ENCODE results near the gene CLEC18B.
A peak's percentile ranks its signal among the peaks of the same experiment; 100 is the strongest.
"Not testable (repeated sequence)": the region's sequence is repeated elsewhere in the genome, so short reads cannot be mapped to it uniquely, and the experiment has no call there.

CLEC18B gene

DNA sequence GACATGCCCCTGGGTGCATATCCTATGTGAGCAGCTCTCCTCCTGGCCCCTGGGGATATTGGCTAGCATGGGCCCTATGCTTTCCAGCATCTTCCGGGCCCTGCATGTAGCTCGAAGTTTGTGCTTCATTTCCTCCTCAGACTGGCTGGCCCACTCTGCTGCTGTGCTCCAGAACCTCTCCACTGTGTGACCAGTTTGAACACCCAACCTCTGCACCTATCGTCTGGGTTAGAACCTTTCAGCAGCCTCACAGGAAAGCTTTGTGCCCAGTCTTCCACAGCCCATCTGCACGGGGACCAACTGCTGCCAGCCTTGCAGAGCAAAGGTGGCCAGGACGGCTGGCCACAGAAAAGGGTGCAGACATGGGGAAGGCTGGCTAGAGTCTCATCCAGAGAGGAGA lies 10.2 kb upstream of the CLEC18B start:
- no peak overlapping the region for H3K4me3 ChIP-seq (ENCODE audit: low read depth, low read length)
- no peak for DNase-seq (ENCODE audit: low read depth)
- TF ChIP-seq, protein P1, sequence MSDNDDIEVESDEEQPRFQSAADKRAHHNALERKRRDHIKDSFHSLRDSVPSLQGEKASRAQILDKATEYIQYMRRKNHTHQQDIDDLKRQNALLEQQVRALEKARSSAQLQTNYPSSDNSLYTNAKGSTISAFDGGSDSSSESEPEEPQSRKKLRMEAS (IDR thresholded peaks at IDR 0.05; ENCODE audit: low read depth, low read length): no peak
- no peak for TF ChIP-seq POLR2A (IDR thresholded peaks at IDR 0.05; ENCODE audit: extremely low read depth, insufficient read length)
- no peak for TF ChIP-seq MYC (IDR thresholded peaks at IDR 0.05; ENCODE audit: low read depth, low read length)
- TF ChIP-seq, protein P2, sequence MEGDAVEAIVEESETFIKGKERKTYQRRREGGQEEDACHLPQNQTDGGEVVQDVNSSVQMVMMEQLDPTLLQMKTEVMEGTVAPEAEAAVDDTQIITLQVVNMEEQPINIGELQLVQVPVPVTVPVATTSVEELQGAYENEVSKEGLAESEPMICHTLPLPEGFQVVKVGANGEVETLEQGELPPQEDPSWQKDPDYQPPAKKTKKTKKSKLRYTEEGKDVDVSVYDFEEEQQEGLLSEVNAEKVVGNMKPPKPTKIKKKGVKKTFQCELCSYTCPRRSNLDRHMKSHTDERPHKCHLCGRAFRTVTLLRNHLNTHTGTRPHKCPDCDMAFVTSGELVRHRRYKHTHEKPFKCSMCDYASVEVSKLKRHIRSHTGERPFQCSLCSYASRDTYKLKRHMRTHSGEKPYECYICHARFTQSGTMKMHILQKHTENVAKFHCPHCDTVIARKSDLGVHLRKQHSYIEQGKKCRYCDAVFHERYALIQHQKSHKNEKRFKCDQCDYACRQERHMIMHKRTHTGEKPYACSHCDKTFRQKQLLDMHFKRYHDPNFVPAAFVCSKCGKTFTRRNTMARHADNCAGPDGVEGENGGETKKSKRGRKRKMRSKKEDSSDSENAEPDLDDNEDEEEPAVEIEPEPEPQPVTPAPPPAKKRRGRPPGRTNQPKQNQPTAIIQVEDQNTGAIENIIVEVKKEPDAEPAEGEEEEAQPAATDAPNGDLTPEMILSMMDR (IDR thresholded peaks at IDR 0.05; ENCODE audit: low read depth, low read length): no peak

DNA sequence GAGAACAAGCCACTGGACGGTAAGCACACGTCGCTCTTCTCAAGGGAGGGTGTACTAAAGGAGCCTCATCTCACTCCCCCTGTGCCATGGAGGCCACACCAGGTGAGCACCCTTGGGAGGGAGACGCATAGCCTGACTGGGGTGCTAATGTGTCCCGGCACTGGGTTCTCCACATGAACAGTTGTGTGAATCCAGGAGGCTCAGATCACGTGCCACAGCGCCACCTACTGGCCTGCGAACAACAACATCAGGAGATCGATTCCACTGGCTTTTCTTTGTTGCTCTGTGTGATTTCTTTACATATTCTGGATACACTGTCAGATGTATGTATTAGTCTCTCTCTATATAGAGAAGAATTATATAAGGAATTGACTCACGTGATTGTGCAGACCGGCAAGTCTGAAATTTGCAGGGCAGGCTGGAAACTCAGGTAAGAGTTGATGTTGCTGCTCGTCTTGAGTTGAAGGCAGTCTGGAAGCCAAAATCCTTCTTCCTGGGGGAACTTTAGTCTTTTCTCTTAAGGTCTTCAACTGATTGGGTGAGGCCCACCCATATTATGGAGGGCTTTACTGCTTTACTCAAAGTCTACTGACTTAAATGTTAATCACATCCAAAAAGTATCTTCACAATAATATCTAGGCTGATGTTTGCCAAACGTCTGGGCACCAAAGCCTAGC lies 8.9 kb upstream of the CLEC18B start:
- not testable (repeated sequence) for H3K4me3 ChIP-seq (ENCODE audit: low read depth, low read length)
- DNase-seq (ENCODE audit: low read depth): peak; percentile 60

DNA sequence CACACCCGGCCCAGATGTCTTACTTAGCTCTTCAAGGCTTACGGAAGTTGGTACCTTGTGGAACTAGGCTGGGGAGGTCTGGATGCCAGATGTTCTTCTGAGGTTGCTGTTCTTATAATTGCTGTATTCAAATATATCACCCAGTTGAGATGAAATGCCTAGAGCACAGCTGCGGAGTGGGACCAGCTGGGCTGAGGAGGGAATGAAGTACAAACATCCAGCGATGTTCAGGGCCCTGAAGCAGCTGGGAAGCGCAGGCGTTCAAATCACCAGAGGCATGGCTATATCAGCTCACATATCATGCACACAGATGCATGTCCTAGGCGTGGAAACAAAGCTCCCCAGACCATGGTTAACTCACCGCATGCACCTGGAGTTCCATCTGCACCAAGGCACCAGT lies 7.2 kb upstream of the CLEC18B start:
- DNase-seq (ENCODE audit: low read depth); H3K4me3 ChIP-seq (ENCODE audit: low read depth, low read length): not testable (repeated sequence)

More for the DNA sequence above, 8.9 kb upstream of the CLEC18B start:
- TF ChIP-seq, protein P2 (IDR thresholded peaks at IDR 0.05; ENCODE audit: low read depth, low read length): peak; percentile 39
- TF ChIP-seq, protein P1 (IDR thresholded peaks at IDR 0.05; ENCODE audit: low read depth, low read length): peak; percentile 59

DNA sequence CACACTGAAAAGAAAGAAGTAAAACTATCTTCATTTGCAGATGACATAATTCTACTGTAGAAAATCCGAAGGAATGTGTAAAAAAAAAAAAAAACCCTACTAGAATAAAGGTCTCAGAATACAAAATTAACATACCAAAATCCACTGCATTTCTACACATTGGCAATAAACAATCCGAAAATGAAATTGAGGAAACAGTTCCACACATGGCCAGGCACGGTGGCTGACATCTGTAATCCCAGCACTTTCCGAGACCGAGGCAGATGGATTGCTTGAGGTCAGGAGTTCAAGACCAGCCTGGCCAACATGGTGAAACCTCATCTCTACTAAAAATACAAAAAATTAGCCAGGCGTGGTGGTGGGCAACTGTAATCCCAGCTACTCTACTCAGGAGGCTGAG lies 4.5 kb upstream of the CLEC18B start:
- not testable (repeated sequence) for H3K4me3 ChIP-seq (ENCODE audit: low read depth, low read length); DNase-seq (ENCODE audit: low read depth)

DNA sequence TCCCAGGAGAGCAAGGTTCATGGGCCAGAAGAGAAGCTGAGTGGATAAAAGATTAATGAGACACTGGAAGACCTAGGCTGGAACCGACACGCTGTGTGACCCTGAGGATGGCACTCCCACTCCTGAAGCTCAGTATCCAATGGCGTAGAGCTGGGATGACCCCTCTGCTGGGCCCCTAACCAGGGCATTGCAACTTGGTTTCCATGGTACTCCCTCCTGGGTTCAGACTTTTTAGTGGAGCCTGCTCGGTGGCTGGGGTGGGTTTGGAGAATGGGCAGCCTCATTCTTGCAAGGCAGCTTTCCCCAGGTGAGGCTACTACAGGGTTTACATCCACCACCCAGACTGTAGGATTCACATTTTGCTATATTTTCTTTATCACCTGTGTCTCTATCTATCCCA lies 2.4 kb upstream of the CLEC18B start:
- not testable (repeated sequence) for DNase-seq (ENCODE audit: low read depth); H3K4me3 ChIP-seq (ENCODE audit: low read depth, low read length)

DNA sequence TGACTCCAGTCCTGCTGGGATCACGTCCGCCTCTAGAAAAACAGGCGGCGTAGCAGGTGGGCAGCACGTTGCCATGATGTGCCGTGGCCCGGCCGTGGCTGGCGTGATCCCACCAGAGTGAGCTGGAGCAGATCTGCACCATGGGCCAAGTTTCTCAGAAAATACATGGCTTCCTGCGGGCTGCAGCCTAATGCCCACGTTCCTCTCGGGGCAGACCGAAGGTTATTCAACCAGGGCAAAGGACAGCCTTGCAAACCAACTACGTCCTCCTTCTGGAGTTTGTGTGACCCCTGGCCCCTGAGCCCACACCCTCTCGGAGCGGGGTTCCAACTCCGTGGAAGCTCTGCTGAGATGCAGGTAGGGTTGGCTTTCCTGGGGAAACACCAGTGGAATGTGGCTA lies 808 bp upstream of the CLEC18B start:
- not testable (repeated sequence) for H3K4me3 ChIP-seq (ENCODE audit: low read depth, low read length); DNase-seq (ENCODE audit: low read depth)

DNA sequence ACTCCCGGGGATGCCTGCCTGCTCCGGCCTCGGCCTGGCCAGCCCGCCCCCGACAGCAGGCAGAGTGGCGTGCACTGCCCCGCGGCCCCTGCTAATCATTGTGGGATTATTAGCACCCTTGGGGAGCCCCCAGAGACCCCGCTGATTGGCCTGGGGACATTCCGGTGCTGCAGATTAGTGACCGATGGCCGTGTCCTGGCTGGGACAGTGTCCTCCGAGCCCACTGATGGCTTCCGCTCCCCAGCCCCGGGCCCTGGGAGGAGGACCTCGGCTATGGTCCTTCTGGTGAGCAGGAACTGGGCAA lies 156 bp upstream of the CLEC18B start:
- DNase-seq (ENCODE audit: low read depth); H3K4me3 ChIP-seq (ENCODE audit: low read depth, low read length): not testable (repeated sequence)

DNA sequence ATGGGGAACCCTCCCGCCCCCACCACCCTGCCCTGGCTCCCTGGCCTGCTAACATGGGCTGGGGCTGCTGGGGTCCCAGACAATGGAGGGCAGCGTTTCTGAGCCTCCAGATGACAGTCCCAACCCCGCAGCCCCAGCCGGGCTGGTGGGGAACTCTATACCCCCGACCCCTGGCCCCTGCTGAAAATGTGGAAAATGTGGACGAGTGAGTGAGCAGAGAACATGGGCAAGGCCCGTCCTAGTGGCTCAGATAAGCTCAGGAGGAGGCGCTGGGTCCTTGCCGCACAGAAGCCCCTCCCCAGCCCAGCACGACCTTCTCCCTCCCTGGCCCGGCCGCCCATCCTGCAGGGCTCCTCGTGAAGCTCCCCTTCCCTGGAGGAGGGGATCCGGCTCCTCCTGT lies 1.5 kb downstream of the CLEC18B start:
- DNase-seq (ENCODE audit: low read depth); H3K4me3 ChIP-seq (ENCODE audit: low read depth, low read length): not testable (repeated sequence)

DNA sequence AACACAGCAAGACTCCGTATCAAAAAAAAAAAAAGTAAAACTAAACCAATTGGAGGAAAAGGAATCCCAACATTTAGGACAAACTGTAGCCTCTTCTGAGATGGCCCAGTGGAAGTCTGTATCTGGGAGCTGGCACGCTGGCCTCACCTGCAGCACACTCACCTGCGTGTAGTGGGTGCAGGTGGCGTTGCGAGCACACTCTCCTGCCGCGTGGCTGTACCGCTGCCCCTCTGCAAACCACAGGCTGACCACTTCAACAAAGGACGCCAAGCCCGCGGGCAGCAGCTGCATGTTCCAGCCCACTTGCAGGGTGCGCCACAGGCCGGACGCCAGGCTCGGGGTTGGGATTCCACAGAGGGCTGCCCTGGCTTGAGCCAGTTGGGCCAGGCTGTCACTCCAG lies 3.4 kb downstream of the CLEC18B start:
- DNase-seq (ENCODE audit: low read depth); H3K4me3 ChIP-seq (ENCODE audit: low read depth, low read length): not testable (repeated sequence)

DNA sequence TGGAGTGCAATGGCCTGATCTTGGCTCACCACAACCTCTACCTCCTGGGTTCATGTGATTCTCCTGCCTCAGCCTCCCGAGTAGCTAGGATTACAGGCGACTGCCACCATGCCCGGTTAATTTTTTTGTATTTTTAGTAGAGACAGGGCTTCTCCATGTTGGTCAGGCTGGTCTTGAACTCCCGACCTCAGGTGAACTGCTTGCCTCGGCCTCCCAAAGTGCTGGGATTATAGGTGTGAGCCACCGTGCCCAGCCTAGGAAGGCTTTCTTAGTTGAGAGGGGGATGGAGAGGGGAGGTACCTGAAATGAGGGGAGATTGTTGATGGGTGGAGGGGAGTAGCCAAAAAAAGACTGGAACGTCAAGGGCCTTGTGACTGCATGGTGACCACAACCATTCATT lies 7.4 kb downstream of the CLEC18B start:
- DNase-seq (ENCODE audit: low read depth); H3K4me3 ChIP-seq (ENCODE audit: low read depth, low read length): not testable (repeated sequence)

DNA sequence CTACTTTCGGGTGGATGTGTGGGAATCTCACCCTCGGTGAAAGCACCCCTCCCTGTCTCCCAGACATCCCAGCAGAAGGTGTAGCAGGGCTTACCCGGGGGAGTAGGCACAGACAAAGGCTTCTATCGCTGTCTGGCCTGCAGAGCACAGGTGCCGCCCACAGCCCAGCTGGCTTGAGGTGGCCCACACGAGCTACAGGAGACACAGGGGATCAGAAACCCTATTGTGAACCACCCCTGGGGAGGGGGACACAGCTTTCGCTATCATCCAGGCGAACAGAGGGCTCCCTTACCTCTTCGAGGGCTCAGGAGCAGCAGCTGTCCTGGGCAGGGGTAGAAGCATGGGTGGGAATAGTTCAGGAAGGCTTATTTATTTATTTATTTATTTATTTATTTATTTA lies 7.8 kb downstream of the CLEC18B start:
- not testable (repeated sequence) for H3K4me3 ChIP-seq (ENCODE audit: low read depth, low read length); DNase-seq (ENCODE audit: low read depth)

DNA sequence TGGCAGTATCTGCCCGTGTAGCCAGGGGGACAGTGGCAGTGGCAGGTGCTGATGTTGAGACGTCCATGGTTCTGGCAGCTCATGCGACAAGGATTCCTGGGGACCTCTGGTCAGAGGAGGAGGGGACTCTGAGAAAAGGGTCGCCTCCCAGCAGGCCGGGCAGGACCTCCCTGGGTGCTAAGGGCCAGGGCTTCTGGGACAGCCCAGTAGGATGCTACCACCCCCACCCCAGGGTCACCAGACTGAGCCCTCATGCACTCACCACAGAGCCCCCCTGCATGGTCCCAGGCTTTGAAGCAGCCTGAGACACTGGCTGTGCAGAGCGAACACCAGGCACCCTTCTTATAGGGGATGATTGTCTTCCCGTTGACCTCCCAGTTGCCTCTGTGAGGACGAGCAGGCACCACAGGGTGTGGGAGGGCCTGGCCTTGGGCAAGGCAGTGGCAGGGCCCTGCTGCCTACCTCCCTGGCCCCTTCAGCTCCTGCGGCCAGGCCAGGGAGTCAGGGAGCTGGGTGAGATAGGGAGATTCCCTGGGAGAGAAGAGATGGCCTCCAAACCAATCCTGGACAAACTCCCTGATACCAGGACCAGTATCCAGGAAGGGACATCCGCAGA lies 8.4 kb downstream of the CLEC18B start:
- not testable (repeated sequence) for H3K4me3 ChIP-seq (ENCODE audit: low read depth, low read length); DNase-seq (ENCODE audit: low read depth)

DNA sequence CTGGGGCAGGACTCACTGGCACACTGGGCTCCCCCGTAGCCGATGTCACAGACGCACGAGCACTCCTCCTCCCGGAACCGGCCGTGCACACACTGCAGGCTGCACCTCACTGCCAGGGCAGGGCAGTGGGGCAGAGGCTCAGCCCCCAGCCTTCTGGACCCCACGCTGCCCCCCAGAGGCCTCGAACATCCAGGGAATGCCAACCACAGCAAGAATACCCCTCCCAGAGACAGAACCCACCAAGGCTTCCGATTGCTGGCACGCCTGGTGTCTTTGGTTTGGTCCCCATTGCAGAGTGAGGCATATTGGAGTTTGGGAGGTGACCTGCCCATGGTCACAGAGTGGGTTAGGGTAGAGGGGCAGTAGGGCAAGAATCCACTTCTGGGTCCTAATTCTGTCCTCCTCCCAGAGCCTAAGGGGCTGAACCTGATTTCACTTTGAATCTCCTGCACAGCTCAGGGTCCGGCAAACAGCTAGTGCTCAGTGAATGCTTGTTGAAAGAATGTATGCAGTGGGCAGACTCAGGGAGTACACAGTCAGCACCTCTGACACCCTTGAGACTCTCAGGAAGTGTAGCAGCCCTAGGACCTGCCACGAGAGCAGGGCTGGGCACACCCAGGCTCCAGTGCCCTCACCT lies 9.0 kb downstream of the CLEC18B start:
- not testable (repeated sequence) for DNase-seq (ENCODE audit: low read depth); H3K4me3 ChIP-seq (ENCODE audit: low read depth, low read length)

DNA sequence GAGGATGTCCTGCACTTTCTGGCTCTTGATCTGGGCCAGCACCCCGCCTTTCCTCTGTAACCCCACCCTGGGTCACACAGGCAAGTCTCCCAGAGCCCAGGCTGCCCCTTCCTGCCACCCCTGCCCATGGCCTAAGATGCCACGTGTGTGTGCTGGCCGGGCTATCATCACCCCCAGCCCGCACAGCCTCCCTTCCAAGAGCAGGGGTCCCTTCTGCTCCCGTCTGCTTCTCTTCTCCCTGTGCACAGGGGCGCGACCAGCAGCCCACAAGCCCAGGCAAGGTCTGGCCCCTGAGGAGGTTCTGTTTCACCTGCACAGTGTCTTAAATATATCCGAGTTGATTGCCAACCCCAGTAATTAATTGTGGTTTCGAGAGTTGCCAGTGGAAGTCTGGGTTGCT lies 10.3 kb downstream of the CLEC18B start:
- not testable (repeated sequence) for H3K4me3 ChIP-seq (ENCODE audit: low read depth, low read length); DNase-seq (ENCODE audit: low read depth)

DNA sequence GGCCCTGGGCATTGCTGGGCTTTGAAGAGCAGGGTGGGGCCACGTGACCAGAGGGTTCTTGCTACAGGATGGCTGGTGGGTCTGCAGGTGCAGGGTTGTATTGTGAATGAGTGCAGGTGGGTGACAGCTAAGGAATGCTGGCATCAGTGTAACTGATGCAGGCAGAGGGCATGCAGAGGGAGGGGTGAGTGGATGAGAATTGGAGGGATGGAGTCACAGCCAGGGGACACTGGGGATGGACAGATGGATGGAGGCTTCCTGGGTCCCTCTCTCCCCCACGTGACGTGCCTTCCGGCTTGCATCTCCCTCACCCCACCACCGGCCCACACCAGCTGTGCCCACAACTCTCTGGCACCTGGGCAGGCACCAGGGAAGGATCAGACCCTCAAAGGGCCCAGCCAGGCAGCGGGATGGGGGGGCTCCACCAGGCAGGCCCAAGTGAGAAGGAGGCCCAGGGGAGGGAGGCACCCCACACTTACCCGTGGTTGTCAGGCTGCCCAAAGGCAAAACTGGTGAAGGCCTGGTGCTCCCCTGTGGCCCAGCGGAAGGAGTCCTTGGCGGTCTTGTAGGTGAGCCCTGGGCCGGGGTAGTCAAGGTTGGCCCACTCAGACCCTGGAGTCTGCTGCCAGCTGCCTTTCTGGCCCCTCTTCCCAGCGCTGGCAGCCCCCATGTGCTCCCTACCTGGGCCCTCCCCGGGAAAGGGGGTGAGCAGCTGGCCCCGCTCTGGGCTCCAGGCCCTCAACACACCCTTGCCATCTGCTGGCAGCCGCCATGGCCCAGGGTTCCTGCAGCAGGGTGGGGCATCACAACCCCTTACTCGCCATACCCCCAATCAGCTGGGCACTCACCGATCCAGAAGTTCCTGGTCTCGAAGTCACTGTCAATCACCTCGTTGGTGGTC lies 11.0 kb downstream of the CLEC18B start:
- not testable (repeated sequence) for DNase-seq (ENCODE audit: low read depth)

More for the DNA sequence above, 11.0 kb downstream of the CLEC18B start:
- not testable (repeated sequence) for H3K4me3 ChIP-seq (ENCODE audit: low read depth, low read length)

All from NB4 (cell line).